Natural killer cell (primary cell): ENCODE measurements around the gene CRYZL1. TPM values are rescaled to one million over a fixed set of nuclear protein-coding genes. Genes with fewer than 3 reads are reported as not detected.

ENCODE experiments used
- ATAC-seq, 3 donors: fragments of 150-1000 bp in 2 of 3; fragments of 200-7000 bp in 1 of 3; cut with Tn5 transposase; 1 replicate in 1 of 3; 2 replicates in 2 of 3; pipeline ENCODE4 v1.10.0; 2021; ENCODE audit warnings: mild to moderate bottlenecking in 2 of 3, moderate library complexity in 2 of 3
- DNase-seq, 2 donors: peaks; one replicate each; pipeline versions ENCODE4 v3.0.0 to v3.0.0-alpha.2; 2013 to 2021; ENCODE audit warnings: mixed read lengths in 1 of 2
- H3K27ac ChIP-seq: one replicate; pipeline ENCODE4 v1.5.1; 2013; ENCODE audit warnings: mild to moderate bottlenecking, low read length
- H3K27me3 ChIP-seq: one replicate; pipeline ENCODE4 v1.6.1; 2013; ENCODE audit warnings: low read length; ENCODE audit not compliant: control insufficient read depth, insufficient read depth
- H3K36me3 ChIP-seq: one replicate; pipeline ENCODE4 v1.6.1; 2013; ENCODE audit warnings: low read length; ENCODE audit not compliant: control insufficient read depth, insufficient read depth
- H3K4me1 ChIP-seq: one replicate; pipeline ENCODE4 v1.6.1; 2013; ENCODE audit warnings: low read length; ENCODE audit not compliant: control insufficient read depth, insufficient read depth
- H3K4me3 ChIP-seq: one replicate; pipeline ENCODE4 v1.5.1; 2013; ENCODE audit warnings: low read length
- H3K9me3 ChIP-seq: one replicate; pipeline ENCODE4 v1.6.1; 2013; ENCODE audit warnings: low read length; ENCODE audit not compliant: control insufficient read depth, insufficient read depth
- H3K27ac Mint-ChIP-seq, 2 donors: one replicate each; pipeline ENCODE4 v1.8.0; 2022; ENCODE audit warnings: mild to moderate bottlenecking in 2 of 2, mixed read lengths in 2 of 2, moderate library complexity in 1 of 2
- H3K27me3 Mint-ChIP-seq, 2 donors: one replicate each; pipeline ENCODE4 v1.8.0; 2022; ENCODE audit warnings: low read depth in 2 of 2, mixed read lengths in 2 of 2
- H3K36me3 Mint-ChIP-seq: one replicate; pipeline ENCODE4 v1.8.0; 2022; ENCODE audit warnings: mixed read lengths
- H3K4me1 Mint-ChIP-seq, 2 donors: one replicate each; pipeline ENCODE4 v1.8.0; 2022; ENCODE audit warnings: mixed read lengths in 2 of 2
- H3K4me3 Mint-ChIP-seq: one replicate; pipeline ENCODE4 v1.8.0; 2022; ENCODE audit warnings: mild to moderate bottlenecking, moderate library complexity, mixed read lengths
- H3K9me3 Mint-ChIP-seq, 2 donors: one replicate each; pipeline ENCODE4 v1.8.0; 2022; ENCODE audit warnings: mixed read lengths in 2 of 2
- WGBS: methylation state at CpG from one replicate; pipeline ENCODE4 v1.1.7; 2013; ENCODE audit warnings: missing lambda C conversion rate; ENCODE audit not compliant: insufficient coverage; 5-methylcytosine and 5-hydroxymethylcytosine counted together
- intact Hi-C: fragments of 100-400 bp; cut with micrococcal nuclease; formaldehyde crosslinking; loops from one replicate; pipeline ENCODE4 v1.14.2; 2022
- total RNA-seq, 4 donors: library from RNA; stranded (reverse); fragments of 120-200 nt in 1 of 4; gene quantifications; one replicate each; pipeline versions ENCODE4 v1.2.3 to v1.2.4, GENCODE V29; 2013 to 2022
- TF ChIP-seq, protein P1 (sequence below): fragments of 200-600 bp; IDR thresholded peaks from one replicate; pipeline ENCODE4 v1.8.0; 2022; ENCODE audit warnings: antibody characterized with exemption

CRYZL1 gene
- total RNA-seq, 3 donors from 2014 or later (not counting 1 experiment from before 2014, with no cell fraction given): 25.8 to 32.8 (median 30.0) TPM

DNA sequence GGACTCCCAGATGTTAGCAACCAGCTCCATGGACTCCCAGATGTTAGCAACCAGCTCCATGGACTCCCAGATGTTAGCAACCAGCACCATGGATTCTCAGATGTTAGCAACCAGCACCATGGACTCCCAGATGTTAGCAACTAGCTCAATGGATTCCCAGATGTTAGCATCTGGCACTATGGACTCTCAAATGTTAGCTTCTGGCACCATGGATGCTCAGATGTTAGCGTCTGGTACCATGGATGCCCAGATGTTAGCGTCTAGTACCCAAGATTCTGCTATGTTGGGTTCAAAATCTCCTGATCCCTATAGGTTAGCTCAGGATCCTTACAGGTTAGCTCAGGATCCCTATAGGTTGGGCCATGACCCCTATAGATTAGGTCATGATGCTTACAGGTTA lies 89.9 kb downstream of the CRYZL1 start:
- H3K4me3 Mint-ChIP-seq: no peak overlapping the region
- no peak overlapping the region for H3K4me3 ChIP-seq
- H3K36me3 Mint-ChIP-seq: peaks cover 24% of the 10 kb centered on the region
- peaks cover 34 to 47% of the 10 kb centered on the region in 2 donors for H3K4me1 Mint-ChIP-seq
- TF ChIP-seq, protein P1, sequence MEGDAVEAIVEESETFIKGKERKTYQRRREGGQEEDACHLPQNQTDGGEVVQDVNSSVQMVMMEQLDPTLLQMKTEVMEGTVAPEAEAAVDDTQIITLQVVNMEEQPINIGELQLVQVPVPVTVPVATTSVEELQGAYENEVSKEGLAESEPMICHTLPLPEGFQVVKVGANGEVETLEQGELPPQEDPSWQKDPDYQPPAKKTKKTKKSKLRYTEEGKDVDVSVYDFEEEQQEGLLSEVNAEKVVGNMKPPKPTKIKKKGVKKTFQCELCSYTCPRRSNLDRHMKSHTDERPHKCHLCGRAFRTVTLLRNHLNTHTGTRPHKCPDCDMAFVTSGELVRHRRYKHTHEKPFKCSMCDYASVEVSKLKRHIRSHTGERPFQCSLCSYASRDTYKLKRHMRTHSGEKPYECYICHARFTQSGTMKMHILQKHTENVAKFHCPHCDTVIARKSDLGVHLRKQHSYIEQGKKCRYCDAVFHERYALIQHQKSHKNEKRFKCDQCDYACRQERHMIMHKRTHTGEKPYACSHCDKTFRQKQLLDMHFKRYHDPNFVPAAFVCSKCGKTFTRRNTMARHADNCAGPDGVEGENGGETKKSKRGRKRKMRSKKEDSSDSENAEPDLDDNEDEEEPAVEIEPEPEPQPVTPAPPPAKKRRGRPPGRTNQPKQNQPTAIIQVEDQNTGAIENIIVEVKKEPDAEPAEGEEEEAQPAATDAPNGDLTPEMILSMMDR: no peak
- no peak overlapping the region for H3K27ac ChIP-seq
- H3K9me3 Mint-ChIP-seq: no peaks in the 10 kb centered on the region
- no peaks in the 10 kb centered on the region for H3K27me3 ChIP-seq
- no peaks in the 10 kb centered on the region for H3K9me3 ChIP-seq
- intact Hi-C loops: no loop called here
- H3K36me3 ChIP-seq: peaks cover 91% of the 10 kb centered on the region
- H3K27ac Mint-ChIP-seq: peak overlapping the region in 1 of 2 donors; percentile 69
- no peak for ATAC-seq
- H3K4me1 ChIP-seq: no peaks in the 10 kb centered on the region
- no peak for DNase-seq
- WGBS: 99% methylated on average over 2 of the region's 2 CpGs
- H3K27me3 Mint-ChIP-seq: no peaks in the 10 kb centered on the region

DNA sequence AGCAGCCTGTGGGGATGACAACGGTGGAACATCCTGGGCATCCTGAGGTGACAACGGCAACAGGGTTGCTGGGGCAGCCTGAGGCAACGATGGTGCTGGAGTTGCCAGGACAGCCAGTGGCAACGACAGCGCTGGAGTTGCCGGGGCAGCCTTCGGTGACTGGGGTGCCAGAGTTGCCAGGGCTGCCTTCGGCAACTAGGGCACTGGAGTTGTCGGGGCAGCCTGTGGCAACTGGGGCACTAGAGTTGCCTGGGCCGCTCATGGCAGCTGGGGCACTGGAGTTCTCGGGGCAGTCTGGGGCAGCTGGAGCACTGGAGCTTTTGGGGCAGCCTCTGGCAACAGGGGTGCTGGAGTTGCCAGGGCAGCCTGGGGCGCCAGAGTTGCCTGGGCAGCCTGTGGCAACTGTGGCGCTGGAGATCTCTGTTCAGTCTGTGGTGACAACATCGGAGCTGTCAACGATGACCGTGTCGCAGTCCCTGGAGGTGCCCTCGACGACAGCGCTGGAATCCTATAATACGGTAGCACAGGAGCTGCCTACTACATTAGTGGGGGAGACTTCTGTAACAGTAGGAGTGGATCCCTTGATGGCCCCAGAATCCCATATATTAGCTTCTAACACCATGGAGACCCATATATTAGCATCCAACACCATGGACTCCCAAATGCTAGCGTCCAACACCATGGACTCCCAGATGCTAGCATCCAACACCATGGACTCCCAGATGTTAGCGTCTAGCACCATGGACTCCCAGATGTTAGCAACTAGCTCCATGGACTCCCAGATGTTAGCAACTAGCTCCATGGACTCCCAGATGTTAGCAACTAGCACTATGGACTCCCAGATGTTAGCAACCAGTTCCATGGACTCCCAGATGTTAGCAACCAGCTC lies 90.5 kb downstream of the CRYZL1 start:
- intact Hi-C loops: no loop called here
- ATAC-seq (peak; percentile 10 to 14 (median 10)), DNase-seq (no peak)
- TF ChIP-seq, protein P1: no peak
- Histone ChIP-seq H3K27ac (no peak overlapping the region), H3K4me1 (no peaks in the 10 kb centered on the region), H3K36me3 (peaks cover 90% of the 10 kb centered on the region), H3K4me3 (no peak overlapping the region), H3K9me3 (no peaks in the 10 kb centered on the region), H3K27me3 (no peaks in the 10 kb centered on the region)
- Mint-ChIP-seq H3K27ac (no peak overlapping the region), H3K36me3 (peaks cover 23% of the 10 kb centered on the region), H3K27me3 (no peaks in the 10 kb centered on the region), H3K4me1 (peaks cover 31 to 43% of the 10 kb centered on the region in 2 donors), H3K4me3 (no peak overlapping the region), H3K9me3 (no peaks in the 10 kb centered on the region)
- whole genome bisulfite sequencing: 97% methylated on average over 20 of the region's 23 CpGs

DNA sequence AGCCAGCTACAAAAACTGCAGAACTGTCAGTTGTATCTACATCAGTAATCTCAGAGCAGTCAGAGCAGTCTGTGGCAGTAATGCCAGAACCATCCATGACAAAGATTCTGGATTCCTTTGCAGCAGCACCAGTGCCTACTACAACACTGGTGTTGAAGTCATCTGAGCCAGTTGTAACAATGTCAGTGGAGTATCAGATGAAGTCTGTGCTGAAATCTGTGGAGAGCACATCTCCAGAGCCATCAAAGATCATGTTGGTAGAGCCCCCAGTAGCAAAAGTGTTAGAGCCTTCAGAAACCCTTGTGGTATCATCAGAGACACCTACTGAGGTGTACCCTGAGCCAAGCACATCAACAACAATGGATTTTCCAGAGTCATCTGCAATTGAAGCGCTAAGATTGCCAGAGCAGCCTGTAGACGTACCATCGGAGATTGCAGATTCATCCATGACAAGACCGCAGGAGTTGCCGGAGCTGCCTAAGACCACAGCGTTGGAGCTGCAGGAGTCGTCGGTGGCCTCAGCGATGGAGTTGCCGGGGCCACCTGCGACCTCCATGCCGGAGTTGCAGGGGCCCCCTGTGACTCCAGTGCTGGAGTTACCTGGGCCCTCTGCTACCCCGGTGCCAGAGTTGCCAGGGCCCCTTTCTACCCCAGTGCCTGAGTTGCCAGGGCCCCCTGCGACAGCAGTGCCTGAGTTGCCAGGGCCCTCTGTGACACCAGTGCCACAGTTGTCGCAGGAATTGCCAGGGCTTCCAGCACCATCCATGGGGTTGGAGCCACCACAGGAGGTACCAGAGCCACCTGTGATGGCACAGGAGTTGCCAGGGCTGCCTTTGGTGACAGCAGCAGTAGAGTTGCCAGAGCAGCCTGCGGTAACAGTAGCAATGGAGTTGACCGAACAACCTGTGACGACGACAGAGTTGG lies 91.4 kb downstream of the CRYZL1 start:
- no peaks in the 10 kb centered on the region for H3K4me1 ChIP-seq
- H3K9me3 Mint-ChIP-seq: no peaks in the 10 kb centered on the region
- H3K27ac Mint-ChIP-seq: no peak overlapping the region
- no peak overlapping the region for H3K27ac ChIP-seq
- H3K4me3 Mint-ChIP-seq: no peak overlapping the region
- intact Hi-C loops: no loop called here
- WGBS: 96% methylated on average over 19 of the region's 19 CpGs
- no peak overlapping the region for H3K4me3 ChIP-seq
- no peaks in the 10 kb centered on the region for H3K27me3 Mint-ChIP-seq
- TF ChIP-seq, protein P1: no peak
- peaks cover 23% of the 10 kb centered on the region for H3K36me3 Mint-ChIP-seq
- peaks cover 81% of the 10 kb centered on the region for H3K36me3 ChIP-seq
- peak; percentile 7 to 27 (median 13) for ATAC-seq
- DNase-seq: no peak
- H3K27me3 ChIP-seq: no peaks in the 10 kb centered on the region
- H3K9me3 ChIP-seq: no peaks in the 10 kb centered on the region
- H3K4me1 Mint-ChIP-seq: peaks cover 29 to 39% of the 10 kb centered on the region in 2 donors
